ENCODE measurements around the gene CALHM5. TPM values are rescaled to one million over a fixed set of nuclear protein-coding genes. Genes with fewer than 3 reads are reported as not detected.

CALHM5 gene
- total and polyA plus RNA-seq, 5 experiments from 2014 or later = not detected

GRCh38 chr6:116533233-116533957 lies 22.0 kb downstream of the CALHM5 start:
- H3K4me3 Mint-ChIP-seq = no peak overlapping the region
- DNase-seq (no peak), ATAC-seq (no peak)
- no peak overlapping the region for H3K27ac Mint-ChIP-seq
- H3K36me3 Mint-ChIP-seq = no peaks in the 10 kb centered on the region
- no peaks in the 10 kb centered on the region for H3K9me3 Mint-ChIP-seq
- peaks cover 0 to 2% (median under 1%) of the 10 kb centered on the region in 4 donors for H3K4me1 Mint-ChIP-seq
- peaks cover 2 to 27% (median 14%) of the 10 kb centered on the region in 5 donors for H3K27me3 Mint-ChIP-seq
- POLR2A ChIA-PET = no interaction called here

DNA sequence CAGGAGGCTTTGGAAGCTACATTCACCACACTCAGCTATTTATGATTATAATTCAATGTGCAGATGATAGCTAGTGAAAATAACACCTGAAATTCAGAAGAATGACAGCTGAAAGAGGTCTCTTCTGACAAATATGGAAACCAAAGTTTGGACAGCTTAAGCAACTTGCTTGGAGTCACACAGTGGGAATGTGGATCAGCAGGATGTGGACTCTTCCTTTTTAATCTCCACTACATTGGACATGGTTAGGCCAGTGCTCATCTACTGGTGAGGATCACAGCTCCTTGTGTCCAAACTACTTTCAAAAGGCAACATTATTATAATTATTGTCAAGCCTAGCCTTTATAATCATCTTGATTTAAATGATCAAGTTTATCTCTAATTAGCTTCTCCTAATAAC lies 23.7 kb downstream of the CALHM5 start:
- no peak for DNase-seq
- H3K27ac Mint-ChIP-seq = no peak overlapping the region
- no peaks in the 10 kb centered on the region for H3K36me3 Mint-ChIP-seq
- POLR2A ChIA-PET = interaction anchor here (1.1 kb wide), 1 partner anchor 256 kb away, joined by 4 read pairs; the partner anchor contains the start of gene TSPYL1
- ATAC-seq = no peak
- H3K4me3 Mint-ChIP-seq = no peak overlapping the region
- no peaks in the 10 kb centered on the region for H3K9me3 Mint-ChIP-seq
- H3K27me3 Mint-ChIP-seq = peaks cover 4 to 14% (median 8%) of the 10 kb centered on the region in 5 donors
- peaks cover 0 to 2% (median under 1%) of the 10 kb centered on the region in 4 donors for H3K4me1 Mint-ChIP-seq

GRCh38 chr6:116536216-116536621 lies 24.8 kb downstream of the CALHM5 start:
- no peak overlapping the region for H3K4me3 Mint-ChIP-seq
- H3K27me3 Mint-ChIP-seq = peaks cover 4 to 15% (median 8%) of the 10 kb centered on the region in 5 donors
- peaks cover 0 to under 1% (median under 1%) of the 10 kb centered on the region in 4 donors for H3K4me1 Mint-ChIP-seq
- H3K27ac Mint-ChIP-seq = peak overlapping the region in 1 of 10 donors; percentile 25
- peak in 6 of 10 donors; percentile 9 to 63 (median 39) for DNase-seq
- POLR2A ChIA-PET = interaction anchor here (0.6 kb wide), 1 partner anchor 29 kb away, joined by 5 read pairs; no protein-coding TSS in a partner anchor
- ATAC-seq = peak; percentile 53 to 72
- no peaks in the 10 kb centered on the region for H3K9me3 Mint-ChIP-seq
- H3K36me3 Mint-ChIP-seq = no peaks in the 10 kb centered on the region

DNA sequence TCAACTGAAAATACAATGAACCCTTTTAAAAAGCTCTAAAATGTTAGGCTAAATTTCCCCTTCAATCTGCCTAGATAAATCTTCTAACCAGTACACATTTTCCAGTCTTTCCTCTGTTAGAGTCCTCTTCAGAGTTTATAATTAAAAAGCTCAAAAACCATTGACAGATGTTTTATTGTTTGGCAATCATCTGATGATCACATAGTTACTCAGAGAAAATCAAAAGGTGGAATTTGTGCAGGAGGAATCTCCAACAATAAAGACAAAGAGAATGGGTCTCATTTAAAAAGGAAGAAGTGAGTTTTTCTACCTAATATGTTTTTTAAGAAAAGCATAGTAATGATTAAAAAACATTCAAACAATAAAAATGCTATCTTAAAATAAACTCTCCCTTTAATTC lies 31.0 kb downstream of the CALHM5 start:
- ATAC-seq (no peak), DNase-seq (no peak)
- POLR2A ChIA-PET = no interaction called here
- Mint-ChIP-seq H3K9me3 (no peaks in the 10 kb centered on the region), H3K4me1 (no peaks in the 10 kb centered on the region), H3K27ac (no peak overlapping the region), H3K36me3 (no peaks in the 10 kb centered on the region), H3K27me3 (peaks cover 6 to 25% (median 8%) of the 10 kb centered on the region in 5 donors), H3K4me3 (no peak overlapping the region)

DNA sequence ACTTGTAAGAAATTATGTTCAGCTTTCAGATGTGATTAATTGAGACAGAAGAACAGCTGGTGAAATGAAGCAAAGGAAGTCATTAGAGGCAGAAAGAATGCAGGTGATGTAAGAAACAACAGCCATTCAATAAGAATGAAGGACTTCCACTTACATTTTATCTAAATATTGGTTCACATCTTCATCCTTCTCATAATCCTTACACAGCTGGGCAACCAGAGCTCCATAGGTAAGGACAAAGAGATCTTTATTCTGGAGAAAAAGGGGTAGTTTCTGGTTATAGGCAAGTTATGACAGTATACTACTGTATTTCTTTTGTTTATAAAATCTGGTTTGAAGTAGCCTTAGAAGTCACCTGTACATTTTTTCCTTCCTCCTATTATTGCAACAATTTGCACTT lies 31.7 kb downstream of the CALHM5 start:
- no peaks in the 10 kb centered on the region for H3K9me3 Mint-ChIP-seq
- peaks cover 6 to 25% (median 8%) of the 10 kb centered on the region in 5 donors for H3K27me3 Mint-ChIP-seq
- no peak overlapping the region for H3K4me3 Mint-ChIP-seq
- no peak overlapping the region for H3K27ac Mint-ChIP-seq
- H3K36me3 Mint-ChIP-seq = no peaks in the 10 kb centered on the region
- no peaks in the 10 kb centered on the region for H3K4me1 Mint-ChIP-seq
- DNase-seq (no peak), ATAC-seq (no peak)
- POLR2A ChIA-PET = no interaction called here

DNA sequence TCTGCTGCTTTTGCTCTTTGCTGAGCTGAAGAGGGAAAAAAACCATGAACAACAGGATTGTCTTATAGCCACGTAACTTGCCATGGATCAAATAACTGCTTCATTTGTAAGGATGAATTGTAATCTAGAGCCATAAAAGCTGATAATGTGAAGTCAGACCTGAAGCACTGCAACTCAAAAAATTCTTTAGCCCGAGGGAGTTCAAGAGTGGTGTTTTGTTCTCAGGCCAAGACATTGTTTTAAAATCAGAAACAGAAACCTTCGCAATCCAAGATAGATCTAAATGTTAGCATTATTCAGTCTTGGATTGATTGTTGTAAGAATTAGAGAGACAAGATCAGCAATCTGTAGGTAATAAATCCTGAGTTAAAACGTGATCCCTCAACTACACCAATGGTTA lies 34.2 kb downstream of the CALHM5 start, which contains the start of gene TRAPPC3L:
TSS of gene TRAPPC3L (minus strand) at position 34 of the 400 bp plus-strand sequence. CDS start 170 bp downstream, outside the sequence.
- Mint-ChIP-seq H3K36me3 (no peaks in the 10 kb centered on the region), H3K4me3 (no peak within 1 kb of the TSS), H3K27me3 (peaks cover 3 to 25% (median 8%) of the 10 kb centered on the region in 5 donors), H3K4me1 (no peaks in the 10 kb centered on the region), H3K9me3 (no peaks in the 10 kb centered on the region), H3K27ac (no peak within 1 kb of the TSS)
- no peak for DNase-seq
- no peak for ATAC-seq
- POLR2A ChIA-PET = no interaction called here

GRCh38 chr6:116547358-116547757 lies 35.9 kb downstream of the CALHM5 start:
- no peaks in the 10 kb centered on the region for H3K4me1 Mint-ChIP-seq
- H3K36me3 Mint-ChIP-seq = no peaks in the 10 kb centered on the region
- ATAC-seq (no peak), DNase-seq (no peak)
- H3K27me3 Mint-ChIP-seq = peaks cover 2 to 28% (median 9%) of the 10 kb centered on the region in 5 donors
- POLR2A ChIA-PET = no interaction called here
- H3K27ac Mint-ChIP-seq = no peak overlapping the region
- H3K4me3 Mint-ChIP-seq = no peak overlapping the region
- H3K9me3 Mint-ChIP-seq = no peaks in the 10 kb centered on the region

- Mint-ChIP-seq H3K4me3 (no peak overlapping the region), H3K9me3 (no peaks in the 10 kb centered on the region), H3K36me3 (no peaks in the 10 kb centered on the region), H3K27ac (no peak overlapping the region), H3K4me1 (no peaks in the 10 kb centered on the region), H3K27me3 (peaks cover 4 to 30% (median 14%) of the 10 kb centered on the region in 5 donors)
- ATAC-seq (no peak), DNase-seq (no peak)
- POLR2A ChIA-PET = no interaction called here
Observed at GRCh38 chr6:116550796-116551195, 39.4 kb downstream of the CALHM5 start.

DNA sequence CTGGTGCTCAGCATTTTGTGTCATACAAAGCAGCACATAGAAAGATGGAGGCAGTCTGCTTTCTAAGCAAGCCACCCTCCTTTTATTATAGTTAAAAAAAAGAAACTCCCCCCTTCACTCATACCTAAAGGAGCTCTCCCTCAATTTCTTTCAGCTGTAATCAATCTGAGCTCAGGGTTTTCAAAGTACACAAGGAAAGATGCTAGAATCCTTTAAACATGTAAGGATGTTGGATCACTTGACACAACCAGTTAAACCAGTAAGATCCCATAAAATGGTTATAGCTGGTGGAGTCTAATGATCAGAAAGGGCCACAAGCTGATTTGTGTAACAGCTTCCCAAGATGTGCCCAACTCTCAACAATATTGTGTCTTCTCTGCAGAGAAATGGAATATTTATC lies 42.0 kb downstream of the CALHM5 start, which contains the start of gene CALHM4:
TSS of gene CALHM4 (plus strand) at position 301 of the 400 bp plus-strand sequence. CDS start at position 344, 43 bp downstream.
- ATAC-seq = no peak
- no peaks in the 10 kb centered on the region for H3K4me1 Mint-ChIP-seq
- POLR2A ChIA-PET = no interaction called here
- H3K27me3 Mint-ChIP-seq = peaks cover 4 to 29% (median 12%) of the 10 kb centered on the region in 5 donors
- no peaks in the 10 kb centered on the region for H3K9me3 Mint-ChIP-seq
- no peak within 1 kb of the TSS for H3K27ac Mint-ChIP-seq
- no peaks in the 10 kb centered on the region for H3K36me3 Mint-ChIP-seq
- H3K4me3 Mint-ChIP-seq = no peak within 1 kb of the TSS
- no peak for DNase-seq

DNA sequence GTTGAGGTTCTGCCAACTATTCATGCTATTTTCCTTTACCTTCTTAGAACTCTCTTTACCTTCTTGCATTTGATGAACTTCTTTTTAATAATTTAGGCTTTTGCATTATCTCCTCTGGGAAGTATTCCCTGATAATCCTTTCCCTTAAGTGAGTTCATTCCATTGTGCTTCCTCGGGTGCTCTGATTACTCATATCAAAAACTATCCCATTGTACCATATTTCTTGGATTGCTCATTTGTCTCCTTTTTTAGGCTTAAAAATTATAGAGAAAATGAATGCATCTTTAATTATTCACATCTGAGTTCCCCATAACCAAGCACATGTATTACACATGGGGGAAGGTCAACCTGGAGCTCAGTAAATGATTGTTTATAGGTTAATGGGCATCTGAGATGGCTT lies 44.6 kb downstream of the CALHM5 start:
- ATAC-seq (no peak), DNase-seq (no peak)
- POLR2A ChIA-PET = no interaction called here
- H3K36me3 Mint-ChIP-seq = no peaks in the 10 kb centered on the region
- H3K27me3 Mint-ChIP-seq = peaks cover 4 to 23% (median 7%) of the 10 kb centered on the region in 5 donors
- no peaks in the 10 kb centered on the region for H3K4me1 Mint-ChIP-seq
- H3K9me3 Mint-ChIP-seq = no peaks in the 10 kb centered on the region
- no peak overlapping the region for H3K4me3 Mint-ChIP-seq
- H3K27ac Mint-ChIP-seq = no peak overlapping the region

DNA sequence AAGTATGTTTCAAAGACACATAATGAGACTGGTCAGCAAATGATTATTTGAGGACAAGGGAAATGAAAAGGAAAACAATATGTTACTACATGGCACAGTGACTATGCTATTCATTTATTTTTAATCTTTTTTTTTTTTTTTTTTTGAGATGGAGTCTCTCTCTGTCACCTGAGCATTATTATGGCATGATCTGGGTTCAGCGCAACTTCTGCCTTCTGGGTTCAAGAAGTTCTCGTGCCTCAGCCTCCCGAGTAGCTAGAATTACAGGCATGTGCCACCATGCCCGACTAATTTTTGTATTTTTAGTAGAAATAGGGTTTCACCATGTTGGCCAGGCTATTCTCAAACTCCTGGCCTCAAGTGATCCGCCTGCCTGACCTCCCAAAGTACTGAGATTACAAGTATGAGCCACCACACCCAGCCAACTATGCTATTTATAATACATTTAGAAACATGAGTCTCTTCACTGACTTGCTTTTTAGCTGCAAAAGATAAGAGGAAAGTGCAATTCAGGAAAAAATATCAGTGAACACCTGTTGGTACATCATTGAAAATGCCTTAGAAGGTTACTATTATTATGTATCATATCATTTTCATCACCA lies 45.5 kb downstream of the CALHM5 start:
- Mint-ChIP-seq H3K36me3 (no peaks in the 10 kb centered on the region), H3K27me3 (peaks cover 1 to 16% (median 8%) of the 10 kb centered on the region in 5 donors)
- POLR2A ChIA-PET = no interaction called here

GRCh38 chr6:116557893-116558292 lies 46.5 kb downstream of the CALHM5 start:
- POLR2A ChIA-PET = no interaction called here

More for the DNA sequence above, 45.5 kb downstream of the CALHM5 start:
- H3K4me1 Mint-ChIP-seq = peaks cover 0 to 3% (median 1%) of the 10 kb centered on the region in 4 donors
- H3K9me3 Mint-ChIP-seq = no peaks in the 10 kb centered on the region
- peak overlapping the region in 1 of 10 donors; percentile 15 for H3K27ac Mint-ChIP-seq
- H3K4me3 Mint-ChIP-seq = no peak overlapping the region
- no peak for ATAC-seq
- no peak for DNase-seq

DNA sequence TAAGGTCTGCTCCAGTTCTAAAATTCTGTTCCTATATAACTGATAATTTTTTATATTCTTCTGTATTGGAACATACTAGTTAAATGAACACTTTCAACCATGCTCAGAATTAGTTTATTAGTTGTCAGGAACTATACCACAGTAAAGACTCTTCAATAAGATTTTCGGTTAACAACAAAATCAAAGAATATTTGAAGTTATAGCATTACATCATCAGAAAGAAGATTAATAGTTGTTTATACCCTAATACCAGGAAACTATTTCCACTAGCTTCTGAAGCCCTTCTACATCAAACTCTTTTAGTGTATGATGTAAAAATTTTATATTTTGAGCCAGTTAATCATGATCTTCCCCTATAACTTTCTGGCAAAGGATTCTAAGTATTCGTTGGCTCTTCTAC lies 48.7 kb downstream of the CALHM5 start:
- no peak overlapping the region for H3K27ac Mint-ChIP-seq
- H3K4me3 Mint-ChIP-seq = no peak overlapping the region
- H3K27me3 Mint-ChIP-seq = peaks cover 4 to 11% (median 8%) of the 10 kb centered on the region in 5 donors
- no peaks in the 10 kb centered on the region for H3K9me3 Mint-ChIP-seq
- H3K36me3 Mint-ChIP-seq = no peaks in the 10 kb centered on the region
- DNase-seq (no peak), ATAC-seq (no peak)
- H3K4me1 Mint-ChIP-seq = peaks cover 5 to 13% (median 8%) of the 10 kb centered on the region in 4 donors
- POLR2A ChIA-PET = no interaction called here

More at GRCh38 chr6:116557893-116558292, 46.5 kb downstream of the CALHM5 start:
- H3K9me3 Mint-ChIP-seq = no peaks in the 10 kb centered on the region
- peaks cover 2 to 21% (median 11%) of the 10 kb centered on the region in 5 donors for H3K27me3 Mint-ChIP-seq
- H3K4me1 Mint-ChIP-seq = peaks cover 0 to 3% (median 1%) of the 10 kb centered on the region in 4 donors
- no peak for DNase-seq
- H3K27ac Mint-ChIP-seq = no peak overlapping the region
- no peaks in the 10 kb centered on the region for H3K36me3 Mint-ChIP-seq
- H3K4me3 Mint-ChIP-seq = no peak overlapping the region
- no peak for ATAC-seq

All from naive thymus-derived CD8-positive, alpha-beta T cell (primary cell).